Memory B cell (primary cell): ENCODE results near the gene DNAH8.
A peak's percentile ranks its signal among the peaks of the same experiment; 100 is the strongest.

ENCODE experiments used
- ATAC-seq: fragments of 150-1000 bp; cut with Tn5 transposase; 2 replicates; pipeline ENCODE4 v1.10.0; 2021; ENCODE audit warnings: low read depth, mild to moderate bottlenecking, moderate library complexity
- DNase-seq, 2 donors: peaks; one replicate each; pipeline ENCODE4 v3.0.0; 2022; ENCODE audit warnings: low spot score in 2 of 2
- H3K27ac Mint-ChIP-seq: one replicate; pipeline ENCODE4 v1.8.0; 2022; ENCODE audit warnings: mild to moderate bottlenecking, moderate library complexity, mixed read lengths
- H3K27me3 Mint-ChIP-seq: one replicate; pipeline ENCODE4 v1.8.0; 2022; ENCODE audit warnings: mixed read lengths
- H3K36me3 Mint-ChIP-seq: one replicate; pipeline ENCODE4 v1.8.0; 2022; ENCODE audit warnings: mild to moderate bottlenecking, mixed read lengths
- H3K4me1 Mint-ChIP-seq: one replicate; pipeline ENCODE4 v1.8.0; 2022; ENCODE audit warnings: mixed read lengths
- H3K4me3 Mint-ChIP-seq: one replicate; pipeline ENCODE4 v1.8.0; 2022; ENCODE audit warnings: mild to moderate bottlenecking, moderate library complexity, mixed read lengths
- H3K9me3 Mint-ChIP-seq: one replicate; pipeline ENCODE4 v1.8.0; 2022; ENCODE audit warnings: mixed read lengths

DNAH8 gene

DNA sequence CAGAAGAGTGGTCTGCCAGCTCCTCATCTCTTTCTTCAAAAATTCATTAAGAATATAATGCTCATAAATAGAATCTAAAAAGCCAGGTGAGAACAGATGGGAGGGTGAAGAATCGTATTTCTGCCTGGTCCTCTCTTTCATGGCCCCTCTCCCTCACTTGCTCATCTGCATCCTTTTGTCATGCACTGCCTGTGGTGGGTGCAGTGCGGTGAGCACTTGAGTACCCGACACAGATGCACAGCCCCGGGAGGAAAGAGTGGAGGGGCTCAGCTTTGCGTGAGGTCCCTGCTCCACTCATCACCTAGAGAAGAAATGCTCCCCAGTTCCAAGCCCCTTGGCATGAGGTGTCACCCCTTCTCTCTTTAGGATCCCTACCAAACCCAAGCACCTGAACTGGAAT is 275.4 kb downstream of the DNAH8 start:
- H3K4me1 Mint-ChIP-seq, result no peaks in the 10 kb centered on the region
- ATAC-seq, result no peak
- H3K27me3 Mint-ChIP-seq, result no peaks in the 10 kb centered on the region
- no peak overlapping the region for H3K4me3 Mint-ChIP-seq
- DNase-seq, result no peak
- H3K36me3 Mint-ChIP-seq, result no peaks in the 10 kb centered on the region
- H3K27ac Mint-ChIP-seq, result no peak overlapping the region
- H3K9me3 Mint-ChIP-seq, result no peaks in the 10 kb centered on the region

DNA sequence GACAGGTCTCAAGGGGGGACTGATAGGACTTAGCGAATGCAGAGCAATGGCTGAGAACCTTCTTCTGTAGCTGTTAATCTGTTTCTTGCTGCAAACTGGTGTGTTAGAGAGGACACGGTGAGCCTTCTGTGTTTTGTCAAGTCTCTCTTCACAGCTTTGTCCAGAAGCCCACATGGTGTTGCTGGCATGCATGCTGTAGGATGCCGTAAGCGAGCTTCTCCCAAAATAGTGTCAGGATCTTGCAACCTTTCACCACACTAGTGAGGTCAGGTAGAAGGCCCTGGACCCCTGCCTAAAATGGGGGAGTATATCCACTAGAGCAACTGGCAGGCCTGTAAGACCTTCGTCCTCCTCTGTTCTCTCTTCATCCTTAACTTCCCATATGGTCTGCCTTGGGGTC is 281.6 kb downstream of the DNAH8 start:
- H3K9me3 Mint-ChIP-seq, result no peaks in the 10 kb centered on the region
- ATAC-seq (no peak), DNase-seq (no peak)
- H3K36me3 Mint-ChIP-seq, result peaks cover 2% of the 10 kb centered on the region
- H3K27ac Mint-ChIP-seq, result no peak overlapping the region
- no peaks in the 10 kb centered on the region for H3K4me1 Mint-ChIP-seq
- no peak overlapping the region for H3K4me3 Mint-ChIP-seq
- peaks cover 18% of the 10 kb centered on the region for H3K27me3 Mint-ChIP-seq

DNA sequence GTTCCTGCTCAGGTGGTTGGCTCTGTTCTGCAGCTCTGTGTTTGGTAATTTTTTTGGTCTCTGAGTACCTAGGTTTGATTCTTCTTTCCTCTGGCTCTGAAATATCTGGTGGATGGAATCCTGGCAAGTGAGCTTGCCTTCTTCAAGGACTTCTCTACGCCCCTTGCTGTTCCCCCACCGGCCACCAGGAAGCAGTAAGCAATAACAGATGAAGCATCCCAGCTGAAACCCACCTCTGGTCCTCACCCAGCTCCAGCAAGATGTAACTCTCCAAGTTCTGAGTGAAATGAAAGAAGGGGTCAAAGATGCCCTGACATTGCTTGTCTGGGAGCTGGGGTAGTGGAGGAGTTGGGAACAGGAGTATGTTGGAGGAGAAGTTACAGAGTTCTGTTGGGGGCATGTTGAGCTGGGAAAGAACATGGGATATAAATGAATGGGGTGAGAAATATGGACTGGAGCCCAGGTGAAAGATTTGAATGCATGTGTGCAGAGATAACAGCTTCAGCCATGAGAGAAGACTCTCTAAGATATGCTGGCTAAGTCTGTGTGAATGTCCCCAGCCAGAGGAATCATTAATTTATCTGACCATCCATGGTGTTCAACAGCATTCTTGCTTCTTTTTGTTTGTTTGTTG is 282.1 kb downstream of the DNAH8 start:
- peaks cover 2% of the 10 kb centered on the region for H3K36me3 Mint-ChIP-seq
- H3K4me3 Mint-ChIP-seq, result no peak overlapping the region
- H3K27me3 Mint-ChIP-seq, result peaks cover 20% of the 10 kb centered on the region
- DNase-seq (peak; percentile 2 to 21), ATAC-seq (no peak)
- no peaks in the 10 kb centered on the region for H3K9me3 Mint-ChIP-seq
- H3K27ac Mint-ChIP-seq, result no peak overlapping the region
- H3K4me1 Mint-ChIP-seq, result no peaks in the 10 kb centered on the region

DNA sequence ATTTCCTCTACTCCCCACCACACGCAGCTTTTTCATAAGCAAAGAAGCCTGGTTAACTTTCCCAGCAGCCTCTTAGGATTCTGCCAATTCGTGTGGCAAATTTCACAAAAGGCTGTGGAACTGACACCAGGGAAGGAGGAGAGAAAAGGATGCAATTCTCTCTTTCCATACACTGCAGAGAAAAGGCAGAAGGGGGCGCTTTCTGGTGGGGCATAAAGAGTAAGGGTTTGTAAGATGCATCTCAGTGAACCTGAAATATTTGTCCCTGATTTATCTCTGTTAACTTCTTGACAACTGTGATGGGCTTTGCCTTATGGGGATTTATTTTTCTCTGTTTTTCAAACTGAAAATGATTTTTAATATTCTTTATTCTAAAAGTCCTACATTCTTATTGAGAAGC is 288.0 kb downstream of the DNAH8 start:
- H3K4me1 Mint-ChIP-seq, result no peaks in the 10 kb centered on the region
- DNase-seq (no peak), ATAC-seq (no peak)
- H3K27me3 Mint-ChIP-seq, result peaks cover 17% of the 10 kb centered on the region
- H3K36me3 Mint-ChIP-seq, result peaks cover 2% of the 10 kb centered on the region
- no peak overlapping the region for H3K4me3 Mint-ChIP-seq
- peaks cover 2% of the 10 kb centered on the region for H3K9me3 Mint-ChIP-seq
- no peak overlapping the region for H3K27ac Mint-ChIP-seq

DNA sequence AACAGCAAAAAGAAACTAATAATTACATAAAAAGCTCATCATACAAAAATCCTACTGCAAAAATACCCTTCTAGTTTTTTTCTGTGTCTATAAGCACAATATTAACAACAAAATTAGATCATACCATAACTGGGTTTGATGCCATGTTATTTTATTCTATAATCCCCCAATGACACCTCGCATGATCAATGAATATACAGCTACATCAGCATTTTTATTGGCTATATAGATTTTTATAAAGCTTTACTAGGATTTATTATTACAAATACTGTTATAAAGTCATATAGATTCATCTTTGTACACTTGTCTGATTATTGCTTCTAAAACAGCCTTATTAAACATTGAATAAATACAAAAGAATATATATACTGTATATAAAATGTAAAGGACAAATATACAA is 288.4 kb downstream of the DNAH8 start:
- Mint-ChIP-seq H3K27ac (no peak overlapping the region), H3K9me3 (peaks cover 2% of the 10 kb centered on the region), H3K36me3 (peaks cover 2% of the 10 kb centered on the region), H3K4me1 (no peaks in the 10 kb centered on the region), H3K4me3 (no peak overlapping the region), H3K27me3 (peaks cover 17% of the 10 kb centered on the region)
- ATAC-seq (no peak), DNase-seq (no peak)

DNA sequence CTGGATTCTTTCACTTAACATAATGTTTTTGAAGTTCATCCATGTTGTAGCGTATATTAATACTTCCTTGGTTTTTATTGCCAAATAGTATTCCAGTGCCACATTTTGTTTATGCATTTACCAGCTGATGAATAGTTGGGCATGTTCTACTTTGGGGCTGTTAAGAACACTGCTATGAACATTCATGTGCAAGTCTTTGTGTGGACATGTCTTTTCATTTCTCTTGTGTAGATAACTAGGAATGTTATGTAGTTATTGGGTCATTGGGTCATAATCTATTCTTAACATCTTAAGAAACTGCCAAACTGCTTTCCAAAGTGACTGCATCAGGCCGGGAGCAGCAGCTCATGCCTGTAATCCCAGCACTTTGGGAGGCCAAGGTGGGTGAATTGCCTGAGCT is 289.7 kb downstream of the DNAH8 start:
- Mint-ChIP-seq H3K4me1 (no peaks in the 10 kb centered on the region), H3K9me3 (peaks cover 2% of the 10 kb centered on the region), H3K36me3 (peaks cover 2% of the 10 kb centered on the region), H3K27ac (no peak overlapping the region), H3K4me3 (no peak overlapping the region), H3K27me3 (peaks cover 15% of the 10 kb centered on the region)
- DNase-seq, result no peak
- no peak for ATAC-seq

DNA sequence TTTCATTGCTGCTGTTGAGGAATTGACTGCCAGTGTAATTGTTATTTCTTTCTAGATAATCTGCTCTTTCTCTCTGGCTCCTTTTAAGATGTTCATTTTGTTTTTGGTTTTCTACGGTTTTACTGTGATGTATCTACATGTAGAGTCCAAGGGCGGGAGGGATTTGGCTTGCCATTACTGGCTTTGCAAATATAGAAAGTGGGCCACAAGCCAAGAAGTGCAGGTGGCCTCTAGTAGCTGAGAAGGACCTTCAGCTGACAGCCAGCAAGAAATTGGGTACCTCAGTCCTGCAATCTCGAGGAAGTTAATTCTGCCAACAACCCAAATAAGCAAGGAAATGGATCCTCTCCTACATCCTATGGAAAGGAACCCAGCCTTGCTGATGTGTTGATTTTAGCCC is 290.7 kb downstream of the DNAH8 start:
- ATAC-seq, result no peak
- Mint-ChIP-seq H3K27ac (no peak overlapping the region), H3K4me1 (no peaks in the 10 kb centered on the region), H3K9me3 (peaks cover 2% of the 10 kb centered on the region), H3K27me3 (peaks cover 11% of the 10 kb centered on the region), H3K36me3 (peaks cover 2% of the 10 kb centered on the region), H3K4me3 (no peak overlapping the region)
- DNase-seq, result no peak

DNA sequence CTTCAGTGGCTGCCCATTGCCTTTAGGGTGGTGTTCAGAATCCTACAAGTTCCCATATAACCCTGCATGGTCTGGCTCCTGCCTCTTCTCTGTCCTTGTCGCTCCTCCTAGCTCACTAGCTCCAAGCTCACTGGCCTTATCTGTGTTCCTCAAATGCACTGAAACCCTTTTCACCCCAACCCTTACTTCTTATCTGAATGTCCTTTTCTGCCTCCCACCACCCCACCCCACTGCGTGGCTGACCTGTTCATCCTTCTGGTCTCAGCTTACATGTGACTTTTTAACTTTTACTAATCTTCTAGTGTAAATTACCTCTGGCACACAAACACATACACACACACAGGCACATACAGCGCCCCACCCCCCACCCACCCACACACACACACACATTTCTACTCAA is 292.5 kb downstream of the DNAH8 start:
- ATAC-seq (no peak), DNase-seq (no peak)
- no peak overlapping the region for H3K27ac Mint-ChIP-seq
- peaks cover 2% of the 10 kb centered on the region for H3K36me3 Mint-ChIP-seq
- peaks cover 2% of the 10 kb centered on the region for H3K9me3 Mint-ChIP-seq
- H3K4me1 Mint-ChIP-seq, result no peaks in the 10 kb centered on the region
- peaks cover 2% of the 10 kb centered on the region for H3K27me3 Mint-ChIP-seq
- no peak overlapping the region for H3K4me3 Mint-ChIP-seq

DNA sequence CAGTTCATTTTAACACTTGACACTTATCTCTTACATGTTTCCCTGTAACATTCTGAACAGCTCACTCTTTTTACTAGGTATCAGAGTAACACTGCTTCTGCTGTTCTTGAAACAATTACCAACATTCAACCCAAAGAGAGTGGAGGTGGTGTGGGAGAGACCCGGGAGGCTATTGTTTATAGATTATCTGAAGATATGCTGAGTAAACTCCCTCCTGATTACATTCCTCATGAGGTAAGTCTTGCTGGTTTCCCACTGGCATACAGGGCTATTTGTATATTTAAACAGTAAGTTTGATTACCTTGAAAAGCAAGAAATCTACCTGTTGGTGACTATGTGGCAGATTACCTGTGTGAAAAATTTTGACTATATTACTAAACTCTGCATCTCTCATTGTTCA is 293.6 kb downstream of the DNAH8 start:
- ATAC-seq, result no peak
- DNase-seq, result no peak
- Mint-ChIP-seq H3K36me3 (peaks cover 2% of the 10 kb centered on the region), H3K4me1 (no peaks in the 10 kb centered on the region), H3K4me3 (no peak overlapping the region), H3K27ac (no peak overlapping the region), H3K27me3 (peaks cover 2% of the 10 kb centered on the region), H3K9me3 (peaks cover 2% of the 10 kb centered on the region)

DNA sequence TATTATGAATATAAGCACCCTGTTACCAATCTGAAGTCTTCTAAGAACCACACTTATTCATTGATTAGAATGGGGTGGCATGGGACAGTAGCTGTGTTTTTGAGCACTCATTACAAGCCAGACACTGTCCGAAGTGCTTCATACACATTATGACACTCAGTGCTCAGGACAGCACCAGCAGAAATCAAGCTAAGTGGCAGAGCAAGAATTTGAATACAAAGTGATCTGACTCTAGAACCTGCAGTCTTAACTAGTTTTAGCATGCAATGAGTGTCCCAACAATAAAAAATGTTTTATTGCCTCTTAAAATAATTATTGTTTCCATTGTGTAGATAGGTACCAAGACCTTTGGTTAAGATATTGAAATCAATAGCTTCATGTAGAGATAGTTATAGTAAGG is 294.4 kb downstream of the DNAH8 start:
- Mint-ChIP-seq H3K27ac (no peak overlapping the region), H3K4me1 (no peaks in the 10 kb centered on the region), H3K4me3 (no peak overlapping the region), H3K9me3 (peaks cover 4% of the 10 kb centered on the region), H3K27me3 (peaks cover 2% of the 10 kb centered on the region), H3K36me3 (peaks cover 2% of the 10 kb centered on the region)
- ATAC-seq (no peak), DNase-seq (no peak)

DNA sequence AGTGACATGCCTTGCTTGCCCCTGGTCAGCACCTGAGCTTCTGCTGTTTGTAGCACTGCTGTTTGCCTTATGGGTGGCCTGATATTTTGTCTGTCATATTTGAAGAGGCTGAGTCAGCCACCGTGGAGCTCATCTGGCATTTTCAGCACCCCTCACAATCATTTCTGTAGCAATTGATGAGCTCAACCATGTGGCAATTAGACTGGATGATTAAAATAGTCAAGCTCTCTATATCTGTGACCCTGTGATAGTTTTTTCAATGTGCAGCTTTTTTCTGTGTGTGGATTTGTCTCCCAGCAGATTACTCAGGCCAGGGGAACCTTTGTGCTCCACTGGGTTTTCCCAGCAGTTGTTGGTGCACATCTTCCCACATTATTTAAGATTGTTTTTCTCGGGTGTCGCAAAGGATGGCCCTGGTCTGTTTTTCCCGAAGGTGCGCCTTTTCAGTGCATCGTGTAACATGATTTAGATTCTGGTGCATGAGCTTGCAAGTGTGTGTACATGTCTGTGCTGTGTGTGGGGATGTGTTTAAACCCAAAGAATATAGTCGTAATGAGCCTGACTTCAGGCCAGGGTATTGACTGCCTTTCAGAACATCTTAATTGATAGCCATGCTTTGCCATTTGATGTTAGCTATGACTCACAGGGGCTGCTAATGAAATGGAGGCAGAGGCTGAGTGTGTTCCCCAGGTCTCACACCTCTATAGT is 301.9 kb downstream of the DNAH8 start:
- ATAC-seq, result no peak
- H3K27ac Mint-ChIP-seq, result no peak overlapping the region
- no peak for DNase-seq
- no peak overlapping the region for H3K4me3 Mint-ChIP-seq
- no peaks in the 10 kb centered on the region for H3K27me3 Mint-ChIP-seq
- no peaks in the 10 kb centered on the region for H3K4me1 Mint-ChIP-seq
- H3K9me3 Mint-ChIP-seq, result peaks cover 4% of the 10 kb centered on the region
- peaks cover 4% of the 10 kb centered on the region for H3K36me3 Mint-ChIP-seq

DNA sequence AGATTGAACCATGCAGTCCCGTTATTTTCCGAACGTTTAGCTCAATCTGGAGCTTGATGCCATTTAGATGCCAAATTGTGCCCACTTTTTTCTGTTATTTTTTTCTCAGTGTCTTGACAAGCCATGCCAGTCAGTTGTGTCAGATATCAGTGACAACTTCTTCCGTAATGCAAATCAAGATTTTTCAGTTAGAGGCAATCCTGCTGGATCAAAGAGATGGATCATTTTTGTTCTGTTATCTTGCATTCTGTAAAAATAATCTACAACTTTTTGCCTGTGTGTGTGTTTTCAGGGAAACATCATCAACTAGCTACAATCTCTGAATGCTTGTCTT is 302.4 kb downstream of the DNAH8 start:
- no peaks in the 10 kb centered on the region for H3K4me1 Mint-ChIP-seq
- H3K27ac Mint-ChIP-seq, result no peak overlapping the region
- H3K27me3 Mint-ChIP-seq, result no peaks in the 10 kb centered on the region
- ATAC-seq (no peak), DNase-seq (no peak)
- H3K4me3 Mint-ChIP-seq, result no peak overlapping the region
- peaks cover 4% of the 10 kb centered on the region for H3K9me3 Mint-ChIP-seq
- H3K36me3 Mint-ChIP-seq, result peaks cover 4% of the 10 kb centered on the region

DNA sequence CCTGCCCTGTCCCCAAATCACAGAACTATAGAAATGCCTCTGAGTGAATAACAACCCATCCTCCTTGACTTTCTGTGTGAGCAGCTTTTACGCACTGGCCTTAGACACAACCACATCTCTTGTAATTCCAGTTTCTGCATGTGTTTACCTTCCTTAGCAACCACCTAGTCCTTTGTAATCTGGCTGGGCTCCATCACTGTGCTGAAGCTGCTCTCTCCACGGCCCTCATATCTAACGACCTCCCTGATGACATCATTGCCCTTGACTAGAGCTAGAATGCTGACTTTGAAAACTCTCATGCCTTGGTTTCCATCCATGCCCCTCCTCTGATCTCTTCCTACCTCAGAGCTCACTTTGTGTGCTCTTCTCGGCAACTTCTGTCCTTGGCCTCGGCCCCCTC is 303.0 kb downstream of the DNAH8 start:
- Mint-ChIP-seq H3K27ac (no peak overlapping the region), H3K4me1 (no peaks in the 10 kb centered on the region)

DNA sequence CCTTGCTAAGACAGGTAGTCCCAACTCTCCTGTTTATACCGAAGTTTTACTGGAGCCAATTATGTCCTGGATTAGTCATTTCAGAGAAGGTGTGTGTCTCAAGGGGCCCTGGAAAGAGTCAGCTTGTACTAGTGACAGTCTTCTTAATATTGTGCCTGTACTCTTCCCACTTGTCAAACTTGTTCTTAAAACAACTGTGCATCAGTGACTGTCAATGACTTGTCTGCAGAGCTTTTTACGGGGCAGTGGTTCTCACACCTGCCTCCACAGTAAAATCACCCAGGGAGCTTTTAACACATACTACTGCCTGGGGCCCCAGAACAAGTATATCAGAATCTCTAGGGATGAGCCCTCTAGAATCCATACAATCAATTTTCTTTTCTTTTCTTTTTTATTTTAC is 305.0 kb downstream of the DNAH8 start:
- no peak for DNase-seq
- no peak overlapping the region for H3K4me3 Mint-ChIP-seq
- no peak for ATAC-seq
- peaks cover 2% of the 10 kb centered on the region for H3K36me3 Mint-ChIP-seq
- H3K4me1 Mint-ChIP-seq, result no peaks in the 10 kb centered on the region
- H3K27ac Mint-ChIP-seq, result no peak overlapping the region
- peaks cover 2% of the 10 kb centered on the region for H3K27me3 Mint-ChIP-seq
- H3K9me3 Mint-ChIP-seq, result peaks cover 3% of the 10 kb centered on the region

More for the DNA sequence above, 303.0 kb downstream of the DNAH8 start:
- no peak for ATAC-seq
- H3K27me3 Mint-ChIP-seq, result no peaks in the 10 kb centered on the region
- no peak for DNase-seq
- H3K9me3 Mint-ChIP-seq, result peaks cover 4% of the 10 kb centered on the region
- no peak overlapping the region for H3K4me3 Mint-ChIP-seq
- peaks cover 4% of the 10 kb centered on the region for H3K36me3 Mint-ChIP-seq

DNA sequence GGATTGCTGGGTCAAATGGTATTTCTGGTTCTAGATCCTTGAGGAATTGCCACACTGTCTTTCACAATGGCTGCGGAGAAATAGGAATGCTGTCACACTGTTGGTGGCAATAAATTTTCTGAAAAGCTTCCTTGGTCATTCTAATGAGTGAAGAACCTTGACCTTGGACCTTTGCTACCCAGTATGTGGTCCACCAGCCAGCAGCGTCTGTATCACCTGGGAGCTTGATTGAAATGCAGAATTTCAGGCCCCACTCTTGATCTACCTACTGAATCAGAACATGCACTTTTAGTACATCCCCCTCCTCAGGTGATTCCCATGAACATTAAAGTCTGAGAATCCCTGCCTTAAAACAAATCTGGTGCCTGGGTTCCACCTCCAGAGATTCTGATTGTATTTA is 305.9 kb downstream of the DNAH8 start:
- peaks cover 3% of the 10 kb centered on the region for H3K27me3 Mint-ChIP-seq
- H3K27ac Mint-ChIP-seq, result no peak overlapping the region
- H3K36me3 Mint-ChIP-seq, result no peaks in the 10 kb centered on the region
- H3K9me3 Mint-ChIP-seq, result no peaks in the 10 kb centered on the region
- no peak overlapping the region for H3K4me3 Mint-ChIP-seq
- ATAC-seq (no peak), DNase-seq (no peak)
- no peaks in the 10 kb centered on the region for H3K4me1 Mint-ChIP-seq
